ENCODE data around the gene SPTBN2.

DNA sequence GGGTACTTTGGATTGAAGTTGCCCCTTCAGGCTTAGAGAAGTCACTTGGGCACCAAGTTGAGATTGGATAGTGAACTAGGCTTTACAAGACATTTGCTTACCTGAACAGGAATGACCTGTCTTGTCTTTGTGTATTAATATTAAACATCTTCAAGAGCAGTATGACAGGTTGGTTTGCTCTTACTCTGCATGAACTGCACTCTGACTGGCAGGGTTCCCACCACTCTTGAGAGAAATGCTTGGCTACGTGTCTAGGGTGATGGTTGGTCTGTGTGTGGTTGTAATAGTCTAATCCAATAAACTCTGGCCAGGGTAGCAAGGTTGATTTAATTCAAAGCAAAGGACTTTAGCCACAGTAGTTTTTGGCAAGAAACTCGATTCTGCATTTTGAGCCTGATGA lies 20.1 kb upstream of the SPTBN2 start:
- TF ChIP-seq POLR2A (IDR thresholded peaks at IDR 0.05; ENCODE audit: low read depth, low read length) = no peak
- TF ChIP-seq TAF1 (IDR thresholded peaks at IDR 0.05; ENCODE audit: borderline replicate concordance, low read depth, low read length) = no peak
- TF ChIP-seq POLR2AphosphoS5 (IDR thresholded peaks at IDR 0.05; ENCODE audit: low read depth, low read length) = no peak
